ENCODE data around the gene ZNF586. TPM values are rescaled to one million over a fixed set of nuclear protein-coding genes. Genes with fewer than 3 reads are reported as not detected.
"Not testable (repeated sequence)": the region's sequence is repeated elsewhere in the genome, so short reads cannot be mapped to it uniquely, and the experiment has no call there.

ZNF586 gene
- total RNA-seq, 2 donors from 2014 or later: 15.1 to 17.0 TPM

- H3K9ac ChIP-seq (ENCODE audit: extremely low read depth, low read length, poor library complexity, severe bottlenecking): no peak overlapping the region
- no peak for TF ChIP-seq CTCF (conservative IDR thresholded peaks at IDR 0.05)
- peaks cover 45% of the 10 kb centered on the region for H3K36me3 ChIP-seq (ENCODE audit: control insufficient read depth, insufficient read depth, low read length)
- no peaks in the 10 kb centered on the region for H3K27me3 ChIP-seq (ENCODE audit: control insufficient read depth, insufficient read depth, low read length, poor library complexity, severe bottlenecking)
- WGBS, 2 experiments (ENCODE audit: insufficient coverage in 1 of 2, insufficient read length in 1 of 2): 89 to 92% methylated on average over 3 of the region's 3 CpGs
- no peaks in the 10 kb centered on the region for H3K9me3 ChIP-seq (ENCODE audit: control insufficient read depth, low read length)
- no peak overlapping the region for H3K27ac Mint-ChIP-seq
- no peaks in the 10 kb centered on the region for H3K27me3 Mint-ChIP-seq (ENCODE audit: insufficient read depth)
- H3K4me1 Mint-ChIP-seq: peaks cover 38% of the 10 kb centered on the region
- H3K27ac ChIP-seq (ENCODE audit: low read depth, low read length): no peak overlapping the region
- H3K4me3 Mint-ChIP-seq: no peak overlapping the region
- H3K36me3 Mint-ChIP-seq (ENCODE audit: low read depth): peaks cover 48% of the 10 kb centered on the region
- H3K9me3 Mint-ChIP-seq: peaks cover 6% of the 10 kb centered on the region
- DNase-seq: no peak
- peaks cover 8% of the 10 kb centered on the region for H3K4me1 ChIP-seq (ENCODE audit: control insufficient read depth, insufficient read depth, low read length)
- peak overlapping the region; percentile 96 for H3K4me3 ChIP-seq (ENCODE audit: low read length)
Measured at GRCh38 chr19:57812226-57812625, 42.8 kb downstream of the ZNF586 start.

GRCh38 chr19:57812975-57813820 is 43.7 kb downstream of the ZNF586 start:
- H3K36me3 Mint-ChIP-seq (ENCODE audit: low read depth): peaks cover 40% of the 10 kb centered on the region
- peak overlapping the region; percentile 95 for H3K4me3 Mint-ChIP-seq
- not testable (repeated sequence) for H3K27ac ChIP-seq (ENCODE audit: low read depth, low read length); H3K27me3 ChIP-seq (ENCODE audit: control insufficient read depth, insufficient read depth, low read length, poor library complexity, severe bottlenecking); DNase-seq; H3K27me3 Mint-ChIP-seq (ENCODE audit: insufficient read depth); H3K9ac ChIP-seq (ENCODE audit: extremely low read depth, low read length, poor library complexity, severe bottlenecking); H3K9me3 Mint-ChIP-seq; H3K27ac Mint-ChIP-seq; H3K9me3 ChIP-seq (ENCODE audit: control insufficient read depth, low read length)
- peaks cover 41% of the 10 kb centered on the region for H3K4me1 Mint-ChIP-seq
- Histone ChIP-seq H3K4me1 (ENCODE audit: control insufficient read depth, insufficient read depth, low read length) (peaks cover 10% of the 10 kb centered on the region), H3K36me3 (ENCODE audit: control insufficient read depth, insufficient read depth, low read length) (peaks cover 35% of the 10 kb centered on the region), H3K4me3 (ENCODE audit: low read length) (peak overlapping the region; percentile 96)
- WGBS, 2 experiments (ENCODE audit: insufficient coverage in 1 of 2, insufficient read length in 1 of 2): 90 to 92% methylated on average over 4 to 10 of the region's 13 CpGs

- peak overlapping the region; percentile 95 for H3K27ac Mint-ChIP-seq
- no peak overlapping the region for H3K27ac ChIP-seq (ENCODE audit: low read depth, low read length)
- H3K9ac ChIP-seq (ENCODE audit: extremely low read depth, low read length, poor library complexity, severe bottlenecking): peak overlapping the region; percentile 88
- H3K9me3 Mint-ChIP-seq: no peaks in the 10 kb centered on the region
- peaks cover 28% of the 10 kb centered on the region for H3K36me3 ChIP-seq (ENCODE audit: control insufficient read depth, insufficient read depth, low read length)
- peaks cover 45% of the 10 kb centered on the region for H3K4me1 Mint-ChIP-seq
- 23 to 32% methylated on average over 9 to 13 of the region's 13 CpGs for WGBS, 2 experiments (ENCODE audit: insufficient coverage in 1 of 2, insufficient read length in 1 of 2)
- no peak for DNase-seq
- TF ChIP-seq CTCF (conservative IDR thresholded peaks at IDR 0.05): no peak
- H3K27me3 ChIP-seq (ENCODE audit: control insufficient read depth, insufficient read depth, low read length, poor library complexity, severe bottlenecking): no peaks in the 10 kb centered on the region
- H3K36me3 Mint-ChIP-seq (ENCODE audit: low read depth): peaks cover 33% of the 10 kb centered on the region
- peaks cover 14% of the 10 kb centered on the region for H3K4me1 ChIP-seq (ENCODE audit: control insufficient read depth, insufficient read depth, low read length)
- H3K9me3 ChIP-seq (ENCODE audit: control insufficient read depth, low read length): no peaks in the 10 kb centered on the region
- H3K4me3 Mint-ChIP-seq: peak overlapping the region; percentile 95
- H3K4me3 ChIP-seq (ENCODE audit: low read length): peak overlapping the region; percentile 96
- no peaks in the 10 kb centered on the region for H3K27me3 Mint-ChIP-seq (ENCODE audit: insufficient read depth)
Measured at GRCh38 chr19:57813919-57814504, 44.5 kb downstream of the ZNF586 start.
